A549 (cell line): ENCODE results near the gene ITGA11. TPM values are rescaled to one million over a fixed set of nuclear protein-coding genes. Genes with fewer than 3 reads are reported as not detected.

Experiments used
- ATAC-seq, 2 experiments: fragments of 200-7000 bp in 1 of 2; fragments of >200 bp in 1 of 2; cut with Nextera tagmentation in 1 of 2; cut with Tn5 transposase in 1 of 2; 3 replicates each; pipeline versions ENCODE4 v1.8.0 to v1.9.1; 2018 to 2020; ENCODE audit warnings: mild to moderate bottlenecking in 1 of 2, moderate library complexity in 1 of 2
- CTCF ChIA-PET: fragments of 300-600 bp; sonication (Branson Sonifier 250); formaldehyde crosslinking; extraction: SDS; loops from one replicate; lab custom pipeline; 2021; ENCODE audit warnings: antibody characterized with exemption, inconsistent platforms; lab: Yijun Ruan, JAX
- POLR2A ChIA-PET: fragments of 350-600 bp; formaldehyde crosslinking; extraction: SDS; loops from one replicate; lab custom pipeline; 2021; ENCODE audit warnings: antibody characterized with exemption, inconsistent platforms; lab: Yijun Ruan, JAX
- DNase-seq, 2 experiments: peaks; one replicate each; pipeline versions ENCODE4 v3.0.0 to v3.0.0-alpha.2; 2011 to 2016; ENCODE audit warnings: low read depth in 1 of 2, low spot score in 1 of 2
- FAIRE-seq: peaks from 2 replicates; lab custom pipeline; 2011; peaks lifted over from hg19 to GRCh38; lab: Jason Lieb, UNC
- H3K27ac ChIP-seq, 2 experiments: fragments of >200 bp; sonication (Bioruptor Twin); formaldehyde crosslinking; 3 replicates each; pipeline ENCODE4 v1.5.1; 2016 to 2017
- H3K4me1 ChIP-seq: fragments of >200 bp; sonication (Bioruptor Twin); formaldehyde crosslinking; 3 replicates; pipeline ENCODE4 v1.6.1; 2016
- H3K4me2 ChIP-seq: fragments of >200 bp; sonication (Bioruptor Twin); formaldehyde crosslinking; 3 replicates; pipeline ENCODE4 v1.6.1; 2016
- H3K4me3 ChIP-seq: fragments of >200 bp; sonication (Bioruptor Twin); formaldehyde crosslinking; 3 replicates; pipeline ENCODE4 v1.5.1; 2016
- H3K9me3 ChIP-seq: fragments of >200 bp; sonication (Bioruptor Twin); formaldehyde crosslinking; 3 replicates; pipeline ENCODE4 v1.6.1; 2016
- ATOH8 ChIP-seq: fragments of 250-450 bp; sonication (Bioruptor Pico); IDR thresholded peaks from 2 replicates; pipeline ENCODE4 v1.5.0; 2020; ENCODE audit warnings: low read depth, mild to moderate bottlenecking, moderate library complexity
- BCL3 ChIP-seq: fragments of >200 bp; sonication (Bioruptor Twin); formaldehyde crosslinking; IDR thresholded peaks from 3 replicates; pipeline ENCODE4 v1.6.1; 2016
- BHLHE40 ChIP-seq: IDR thresholded peaks from 2 replicates; pipeline ENCODE4 v1.6.1; 2012; ENCODE audit warnings: low read depth, low read length, inconsistent platforms
- CHD2 ChIP-seq: fragments of 150-350 bp; IDR thresholded peaks from 2 replicates; pipeline ENCODE4 v1.6.1; 2014; ENCODE audit warnings: low read length; ENCODE audit not compliant: partially characterized antibody
- ESRRA ChIP-seq: fragments of 150-350 bp; IDR thresholded peaks from 2 replicates; pipeline ENCODE4 v1.6.1; 2014; ENCODE audit warnings: mild to moderate bottlenecking, low read length, borderline replicate concordance
- FOSB ChIP-seq: fragments of 250-450 bp; sonication (Bioruptor Pico); IDR thresholded peaks from 2 replicates; pipeline ENCODE4 v1.5.0; 2020; ENCODE audit warnings: mild to moderate bottlenecking, moderate library complexity
- FOSL2 ChIP-seq, 2 experiments: fragments of 450-650 bp in 1 of 2; fragments of >200 bp in 1 of 2; sonication (Bioruptor Twin) in 1 of 2; formaldehyde crosslinking; IDR thresholded peaks; 2 replicates each; pipeline versions ENCODE4 v1.5.0 to v1.6.1; 2016 to 2020; ENCODE audit warnings: mild to moderate bottlenecking in 1 of 2, moderate library complexity in 1 of 2
- HDAC2 ChIP-seq: fragments of 200-600 bp; sonication (generic); IDR thresholded peaks from 2 replicates; pipeline ENCODE4 v1.6.1; 2016
- HOXB5 ChIP-seq: fragments of 250-450 bp; sonication (Bioruptor Pico); IDR thresholded peaks from 2 replicates; pipeline ENCODE4 v1.5.0; 2020; ENCODE audit warnings: mild to moderate bottlenecking, moderate library complexity
- POLR2AphosphoS2 ChIP-seq: conservative IDR thresholded peaks from 2 replicates; pipeline ENCODE4 v1.6.1; 2012; ENCODE audit warnings: low read length, improper control_type of control experiment, inconsistent platforms
- RARB ChIP-seq: fragments of 250-450 bp; sonication (Bioruptor Pico); IDR thresholded peaks from 2 replicates; pipeline ENCODE4 v1.8.0; 2021; ENCODE audit warnings: mild to moderate bottlenecking, moderate library complexity
- RCOR1 ChIP-seq: fragments of 150-350 bp; IDR thresholded peaks from 2 replicates; pipeline ENCODE4 v1.6.1; 2014; ENCODE audit warnings: antibody characterized with exemption, low read length, low read depth
- REST ChIP-seq: fragments of 200-600 bp; sonication (generic); IDR thresholded peaks from 2 replicates; pipeline ENCODE4 v1.6.1; 2016; ENCODE audit warnings: antibody characterized with exemption, mild to moderate bottlenecking, moderate library complexity
- RNF2 ChIP-seq: fragments of 200-600 bp; sonication (generic); IDR thresholded peaks from 2 replicates; pipeline ENCODE4 v1.6.1; 2016; ENCODE audit warnings: low read depth, mild to moderate bottlenecking, antibody characterized with exemption, moderate library complexity, borderline replicate concordance
- SMC3 ChIP-seq: fragments of >200 bp; sonication (Bioruptor Twin); formaldehyde crosslinking; IDR thresholded peaks from 3 replicates; pipeline ENCODE4 v1.6.1; 2018; ENCODE audit warnings: inconsistent platforms
- TFCP2L1 ChIP-seq: fragments of 250-450 bp; sonication (Bioruptor Pico); IDR thresholded peaks from 2 replicates; pipeline ENCODE4 v1.5.0; 2021; ENCODE audit warnings: mild to moderate bottlenecking
- TP53 ChIP-seq: fragments of 250-450 bp; sonication (Bioruptor Pico); IDR thresholded peaks from 2 replicates; pipeline ENCODE4 v1.5.0; 2021; ENCODE audit warnings: mild to moderate bottlenecking, moderate library complexity
- USF2 ChIP-seq: fragments of 450-650 bp; IDR thresholded peaks from 2 replicates; pipeline ENCODE4 v1.6.1; 2014; ENCODE audit warnings: antibody characterized with exemption
- ZC3H11A ChIP-seq: fragments of 450-650 bp; IDR thresholded peaks from 2 replicates; pipeline ENCODE4 v1.6.1; 2014; ENCODE audit warnings: antibody characterized with exemption, mild to moderate bottlenecking
- ZFP36 ChIP-seq: fragments of 450-650 bp; IDR thresholded peaks from 2 replicates; pipeline ENCODE4 v1.6.1; 2014; ENCODE audit warnings: borderline replicate concordance; ENCODE audit not compliant: partially characterized antibody
- ZSCAN20 ChIP-seq: fragments of 250-450 bp; sonication (Bioruptor Pico); IDR thresholded peaks from 2 replicates; pipeline ENCODE4 v1.8.0; 2022; ENCODE audit warnings: mild to moderate bottlenecking, moderate library complexity
- WGBS: methylation state at CpG from one replicate; pipeline ENCODE4 v1.1.6; 2017; ENCODE audit errors: missing lambda C conversion rate; 5-methylcytosine and 5-hydroxymethylcytosine counted together
- polyA plus RNA-seq, 4 experiments: library from polyadenylated mRNA; depleted of rRNA in 3 of 4; stranded (reverse); fragments of >200 nt; fragmentation: RNase III in 1 of 4; extraction: RNeasy Plus Mini Kit Qiagen cat#74134 plus additional on column Dnase treatment in 1 of 4; gene quantifications; 2 replicates in 3 of 4; 3 replicates in 1 of 4; pipeline ENCODE4 v1.2.3, GENCODE V29; 2011 to 2017
- TF ChIP-seq, protein P1 (sequence below): IDR thresholded peaks from 2 replicates; pipeline ENCODE4 v1.6.1; 2012
- TF ChIP-seq, protein P2 (sequence below): fragments of 150-350 bp; IDR thresholded peaks from 2 replicates; pipeline ENCODE4 v1.6.1; 2014; ENCODE audit warnings: low read depth, mild to moderate bottlenecking, low read length

The ITGA11 gene
- polyA plus RNA-seq, 2 of the 4 experiments (the other 2 are of a cell fraction): 8.3 to 17.2 TPM

DNA sequence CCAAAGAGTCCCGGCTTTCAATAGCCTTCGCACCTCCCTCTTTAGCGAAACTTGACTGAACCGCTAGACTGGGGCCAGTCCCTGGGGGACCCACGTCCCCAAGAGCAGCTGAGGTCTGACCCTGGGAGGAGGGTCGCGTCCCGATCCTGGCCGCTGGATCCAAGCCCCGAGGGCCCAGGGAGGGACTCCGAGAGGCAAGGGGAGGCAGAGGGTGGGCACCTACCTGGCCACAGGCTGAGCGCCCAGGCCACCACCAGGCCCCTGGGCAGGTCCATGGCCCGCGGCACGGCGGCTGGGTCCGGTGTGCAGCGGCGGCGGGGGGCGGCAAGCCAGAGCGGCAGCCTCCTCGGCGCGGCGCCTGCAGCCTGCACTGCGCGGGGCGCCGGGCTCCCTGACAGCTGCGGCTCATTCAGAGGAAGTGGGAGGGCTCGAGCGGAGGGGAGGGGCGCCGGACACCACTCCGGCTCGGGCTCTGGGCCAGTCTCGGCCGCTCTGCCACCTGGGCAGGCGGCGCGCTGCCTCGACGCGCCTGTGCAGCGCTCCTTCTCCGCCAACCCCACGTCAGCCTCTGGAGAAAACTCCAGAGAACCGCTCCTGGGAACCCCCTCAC lies at the start of gene ITGA11 (continued):
- TF ChIP-seq REST: no peak
- TF ChIP-seq, protein P1, sequence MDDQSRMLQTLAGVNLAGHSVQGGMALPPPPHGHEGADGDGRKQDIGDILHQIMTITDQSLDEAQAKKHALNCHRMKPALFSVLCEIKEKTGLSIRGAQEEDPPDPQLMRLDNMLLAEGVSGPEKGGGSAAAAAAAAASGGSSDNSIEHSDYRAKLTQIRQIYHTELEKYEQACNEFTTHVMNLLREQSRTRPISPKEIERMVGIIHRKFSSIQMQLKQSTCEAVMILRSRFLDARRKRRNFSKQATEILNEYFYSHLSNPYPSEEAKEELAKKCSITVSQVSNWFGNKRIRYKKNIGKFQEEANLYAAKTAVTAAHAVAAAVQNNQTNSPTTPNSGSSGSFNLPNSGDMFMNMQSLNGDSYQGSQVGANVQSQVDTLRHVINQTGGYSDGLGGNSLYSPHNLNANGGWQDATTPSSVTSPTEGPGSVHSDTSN: no peak

GRCh38 chr15:68481321-68481720 lies 49.4 kb upstream of the ITGA11 start:
- TF ChIP-seq HDAC2 (no peak), SMC3 (no peak), BCL3 (no peak), BHLHE40 (no peak), TP53 (no peak), RARB (CRISPR knock-in tag) (no peak), RNF2 (no peak), TFCP2L1 (CRISPR knock-in tag) (no peak), FOSB (no peak)
- TF ChIP-seq, all 56 proteins: peak for 0
- Histone ChIP-seq H3K27ac (no peak overlapping the region), H3K9me3 (no peaks in the 10 kb centered on the region), H3K4me1 (no peaks in the 10 kb centered on the region), H3K4me2 (no peak overlapping the region), H3K4me3 (no peak overlapping the region)
- ChIA-PET CTCF (interaction anchor here (1.2 to 2.2 kb wide), 2 partner anchors 69 to 175 kb away, joined by 4 to 5 read pairs; no protein-coding TSS in a partner anchor), POLR2A (no interaction called here)
- no peak for DNase-seq
- FAIRE-seq: no peak
- WGBS: 74% methylated on average over 3 of the region's 3 CpGs
- ATAC-seq: no peak

DNA sequence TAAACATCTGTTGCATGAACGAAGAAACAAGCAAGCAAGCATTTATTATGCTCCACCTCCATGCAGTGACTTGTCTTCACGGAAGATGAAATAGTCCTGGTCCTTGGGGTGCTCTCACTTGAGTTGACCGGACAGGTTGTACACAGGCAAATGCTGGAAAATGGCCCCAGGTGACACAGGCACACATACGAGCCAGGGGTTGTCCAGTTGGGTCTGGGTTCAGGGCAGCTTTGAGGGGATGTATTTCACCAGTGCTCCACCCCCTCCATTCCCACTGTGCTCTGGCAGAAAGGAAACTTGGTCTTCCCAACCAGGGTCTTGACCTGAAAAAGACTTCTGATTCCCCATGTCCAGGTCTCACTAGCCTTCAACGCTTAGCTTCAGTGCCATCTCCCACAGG lies 48.3 kb upstream of the ITGA11 start:
- 73% methylated on average over 5 of the region's 5 CpGs for WGBS
- Histone ChIP-seq H3K4me3 (no peak overlapping the region), H3K27ac (no peak overlapping the region), H3K4me1 (no peaks in the 10 kb centered on the region), H3K9me3 (no peaks in the 10 kb centered on the region), H3K4me2 (no peak overlapping the region)
- ChIA-PET CTCF (interaction anchor here (0.6 to 2.2 kb wide), 4 partner anchors 11 to 174 kb away, joined by 3 to 5 read pairs (median 4); no protein-coding TSS in a partner anchor), POLR2A (no interaction called here)
- DNase-seq (no peak), ATAC-seq (no peak), FAIRE-seq (no peak)
- TF ChIP-seq RCOR1 (no peak), HDAC2 (no peak), ATOH8 (CRISPR knock-in tag) (no peak), CHD2 (no peak), POLR2AphosphoS2 (no peak), ESRRA (no peak), HOXB5 (CRISPR knock-in tag) (no peak), ZFP36 (no peak), ZSCAN20 (CRISPR knock-in tag) (no peak), USF2 (no peak), FOSL2 (IDR thresholded peaks at IDR 0.05) (no peak), FOSL2 (CRISPR knock-in tag; IDR thresholded peaks at IDR 0.05) (no peak), ZC3H11A (no peak)
- TF ChIP-seq, protein P2, sequence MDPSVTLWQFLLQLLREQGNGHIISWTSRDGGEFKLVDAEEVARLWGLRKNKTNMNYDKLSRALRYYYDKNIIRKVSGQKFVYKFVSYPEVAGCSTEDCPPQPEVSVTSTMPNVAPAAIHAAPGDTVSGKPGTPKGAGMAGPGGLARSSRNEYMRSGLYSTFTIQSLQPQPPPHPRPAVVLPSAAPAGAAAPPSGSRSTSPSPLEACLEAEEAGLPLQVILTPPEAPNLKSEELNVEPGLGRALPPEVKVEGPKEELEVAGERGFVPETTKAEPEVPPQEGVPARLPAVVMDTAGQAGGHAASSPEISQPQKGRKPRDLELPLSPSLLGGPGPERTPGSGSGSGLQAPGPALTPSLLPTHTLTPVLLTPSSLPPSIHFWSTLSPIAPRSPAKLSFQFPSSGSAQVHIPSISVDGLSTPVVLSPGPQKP: no peak
